G401 (cell line): ENCODE data around the gene GSTM4. TPM values are rescaled to one million over a fixed set of nuclear protein-coding genes. Genes with fewer than 3 reads are reported as not detected.
"Not testable (repeated sequence)": the region's sequence is repeated elsewhere in the genome, so short reads cannot be mapped to it uniquely, and the experiment has no call there.

Source experiments
- DNase-seq: peaks from one replicate; pipeline ENCODE4 v3.0.0-alpha.2; 2015; ENCODE audit warnings: low spot score
- in situ Hi-C: cut with HindIII; loops from 2 replicates; pipeline ENCODE4 v1.10.0; 2016; ENCODE audit warnings: low sequenced_read_pairs, mixed read lengths
- total RNA-seq: library from RNA; depleted of rRNA; stranded (reverse); fragments of >200 nt; shearing (Covaris generic); gene quantifications from 2 replicates; pipeline ENCODE4 v1.2.3, GENCODE V29; 2014

GSTM4 gene
- total RNA-seq, 1 experiment from 2014 or later, result 18.7 TPM

DNA sequence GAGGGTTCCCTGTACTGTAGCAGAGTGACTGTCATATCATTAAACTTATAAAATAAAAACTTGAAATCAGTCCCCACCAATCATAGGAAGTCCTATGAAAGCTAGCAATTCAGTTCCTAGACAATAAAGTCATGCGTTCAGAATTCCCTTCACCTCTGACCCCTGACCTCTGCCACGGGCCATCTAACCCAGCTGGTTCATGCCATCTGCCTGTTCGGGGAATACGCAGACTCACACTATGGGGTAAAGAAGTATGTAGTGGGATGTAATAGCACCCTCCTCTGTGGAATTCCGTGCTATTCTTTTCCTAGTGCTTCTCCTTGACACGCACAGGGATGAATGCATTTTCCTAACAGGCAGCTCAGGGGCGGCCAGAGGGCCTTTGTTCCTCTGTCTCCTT, 2.1 kb downstream of the GSTM4 start:
- no peak for DNase-seq
- in situ Hi-C loops, result no loop called here

DNA sequence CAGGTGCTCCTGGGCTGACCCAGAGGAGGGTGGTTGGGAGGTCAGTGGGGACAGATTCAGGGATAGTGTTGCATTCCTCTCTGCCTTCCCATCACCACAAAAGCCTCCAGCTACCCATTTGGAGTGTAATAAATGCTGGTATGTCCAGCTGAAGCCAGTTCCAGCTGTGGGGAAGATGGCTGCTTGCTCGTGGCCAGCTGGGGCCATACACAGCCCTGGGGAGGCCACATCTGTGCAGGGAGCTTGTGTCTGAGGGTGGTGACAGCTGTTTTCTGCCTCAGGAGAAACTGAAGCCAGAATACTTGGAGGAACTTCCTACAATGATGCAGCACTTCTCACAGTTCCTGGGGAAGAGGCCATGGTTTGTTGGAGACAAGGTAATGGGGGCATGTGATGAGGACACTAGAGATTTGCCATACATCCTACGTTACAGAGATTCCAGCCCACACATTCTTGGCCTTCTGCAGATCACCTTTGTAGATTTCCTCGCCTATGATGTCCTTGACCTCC, 2.7 kb downstream of the GSTM4 start:
- in situ Hi-C loops, result no loop called here
- DNase-seq, result no peak

DNA sequence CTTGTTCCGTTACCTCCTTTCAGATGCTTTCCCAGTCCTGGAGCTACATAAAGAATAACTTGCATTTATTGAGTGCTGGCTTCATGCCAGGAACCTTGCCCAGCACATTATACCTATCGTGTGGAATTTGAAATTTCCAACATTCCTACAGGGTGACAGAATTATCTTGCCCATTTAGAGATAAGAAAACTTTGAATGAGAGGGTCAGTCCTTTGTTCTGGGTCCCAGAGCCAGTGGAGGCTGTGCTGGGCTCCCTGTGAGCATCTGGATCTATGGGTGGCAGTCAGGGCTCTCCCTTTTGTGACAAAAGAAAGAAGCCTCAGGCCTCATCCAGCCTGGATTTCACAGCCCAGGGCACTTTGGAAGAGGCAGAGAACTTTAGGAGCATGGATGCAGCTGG, 3.2 kb downstream of the GSTM4 start:
- DNase-seq, result no peak
- in situ Hi-C loops, result no loop called here

DNA sequence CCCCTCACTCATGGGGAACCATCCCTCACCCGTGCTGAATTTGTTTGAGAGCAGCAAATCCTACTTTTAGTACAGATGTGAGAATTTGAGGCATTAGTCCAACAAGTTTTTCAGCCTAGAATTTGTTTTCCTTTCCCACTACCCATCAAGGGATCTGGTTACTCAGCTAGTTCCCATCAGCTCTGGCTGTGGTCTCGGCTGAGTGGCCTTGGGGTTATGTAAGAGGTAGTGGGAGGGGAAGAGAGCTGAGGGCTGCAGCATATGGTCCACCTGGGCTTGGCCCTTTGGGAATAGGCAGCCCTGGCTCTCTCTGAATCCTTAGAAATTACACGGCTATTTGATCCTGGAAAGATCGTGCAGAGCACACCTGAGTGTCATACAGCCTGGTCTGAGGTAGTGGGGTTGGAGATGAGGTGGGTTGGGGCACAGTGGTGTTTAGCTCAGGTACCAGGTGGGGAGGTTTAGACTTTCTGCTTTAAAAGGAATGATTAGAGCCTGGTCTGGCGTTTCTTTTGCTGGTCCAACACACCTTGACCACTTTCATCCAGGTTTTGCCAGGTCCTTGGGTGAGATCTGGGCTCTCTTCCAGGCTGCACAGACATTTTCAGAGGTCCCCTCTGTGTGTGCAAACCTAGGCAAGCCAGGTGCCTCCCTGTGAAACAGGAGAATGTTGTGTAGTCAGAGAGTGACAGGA, 4.2 kb downstream of the GSTM4 start:
- peak; percentile 93 for DNase-seq
- in situ Hi-C loops, result no loop called here

DNA sequence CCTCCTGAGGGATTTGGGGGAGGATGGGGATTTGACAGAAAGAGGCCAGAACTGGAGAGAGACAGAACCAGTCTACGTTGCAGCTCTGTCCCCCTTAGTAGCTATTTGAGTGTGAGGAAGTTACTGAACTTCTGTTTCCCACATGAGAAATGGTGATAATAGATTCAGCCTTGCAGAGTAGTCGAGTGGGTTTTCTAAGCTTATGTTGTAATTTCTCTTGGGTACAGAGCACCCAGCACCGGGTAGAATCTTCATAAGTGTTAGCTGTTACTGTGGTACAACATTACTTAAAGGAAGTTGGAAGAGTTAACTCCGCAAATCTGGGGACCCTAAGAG, 4.8 kb downstream of the GSTM4 start:
- in situ Hi-C loops, DNase-seq: not testable (repeated sequence)

DNA sequence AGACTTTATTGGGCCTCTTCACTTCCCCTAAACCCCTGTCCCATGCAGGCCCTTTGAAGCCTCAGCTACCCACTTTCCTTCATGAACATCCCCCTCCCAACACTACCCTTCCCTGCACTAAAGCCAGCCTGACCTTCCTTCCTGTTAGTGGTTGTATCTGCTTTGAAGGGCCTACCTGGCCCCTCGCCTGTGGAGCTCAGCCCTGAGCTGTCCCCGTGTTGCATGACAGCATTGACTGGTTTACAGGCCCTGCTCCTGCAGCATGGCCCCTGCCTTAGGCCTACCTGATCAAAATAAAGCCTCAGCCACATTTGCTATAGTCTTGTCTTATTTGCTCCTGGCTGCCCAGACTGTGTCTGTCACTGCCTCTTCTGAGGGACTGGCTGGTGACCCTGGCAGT, 5.5 kb downstream of the GSTM4 start:
- in situ Hi-C loops, result no loop called here

DNA sequence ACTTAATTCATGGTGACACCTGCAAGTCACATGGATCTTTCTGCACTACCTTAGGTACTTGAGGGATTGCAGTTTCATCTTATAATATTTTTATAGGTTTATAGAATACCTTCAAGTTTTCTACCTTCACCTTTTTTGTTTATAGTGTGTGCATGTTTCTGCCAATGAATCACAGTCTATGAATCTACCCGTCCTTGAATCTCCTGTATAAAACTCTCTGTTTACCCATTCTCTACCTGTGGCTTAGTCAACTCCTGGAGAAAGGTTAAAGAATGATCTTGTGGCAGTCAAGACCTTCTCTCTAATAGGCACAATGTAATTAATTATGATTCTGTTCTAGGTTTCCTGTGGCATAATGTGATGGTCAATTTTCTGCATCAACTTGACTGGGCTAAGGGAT, 8.8 kb downstream of the GSTM4 start:
- DNase-seq, result peak; percentile 0
- in situ Hi-C loops, result no loop called here

More for the DNA sequence above, 5.5 kb downstream of the GSTM4 start:
- DNase-seq, result no peak

DNA sequence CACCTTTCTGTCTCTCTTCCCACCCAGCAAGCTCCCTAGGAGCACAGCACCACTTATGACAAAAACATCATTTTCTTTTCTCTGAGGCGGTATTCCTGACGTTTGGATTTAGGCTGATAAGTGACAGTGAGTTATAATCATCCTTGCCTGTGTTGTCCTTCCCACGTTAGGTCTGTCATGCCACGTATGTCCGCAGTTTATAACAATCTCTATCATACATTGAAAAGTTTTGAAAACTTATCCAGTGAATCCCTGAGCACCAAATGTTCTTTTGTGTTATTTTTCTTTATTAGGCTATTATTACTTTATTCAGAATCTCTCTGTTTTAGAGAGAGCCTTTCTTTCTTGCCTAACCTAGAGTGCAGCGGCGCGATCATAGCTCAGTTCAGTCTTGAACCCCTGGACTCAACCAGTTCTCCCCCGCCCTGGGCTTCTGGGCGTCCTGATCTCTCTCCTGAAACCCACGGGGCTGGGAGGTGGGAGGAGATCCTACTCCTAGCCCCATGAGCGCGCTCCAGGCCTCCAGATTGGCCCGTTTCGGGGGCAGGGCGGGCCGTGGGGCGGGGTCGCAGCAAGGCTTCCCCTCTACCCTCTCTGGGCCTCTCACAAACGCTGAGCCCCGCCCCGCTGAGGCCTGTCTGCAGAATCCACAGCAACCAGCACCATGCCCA, 11.7 kb downstream of the GSTM4 start, which contains the start of gene GSTM2:
GSTM2 (plus strand) TSS at position 606 of the 671 bp plus-strand sequence; CDS start at position 665, 59 bp downstream.
- peak; percentile 53 for DNase-seq
- in situ Hi-C loops, result no loop called here

DNA sequence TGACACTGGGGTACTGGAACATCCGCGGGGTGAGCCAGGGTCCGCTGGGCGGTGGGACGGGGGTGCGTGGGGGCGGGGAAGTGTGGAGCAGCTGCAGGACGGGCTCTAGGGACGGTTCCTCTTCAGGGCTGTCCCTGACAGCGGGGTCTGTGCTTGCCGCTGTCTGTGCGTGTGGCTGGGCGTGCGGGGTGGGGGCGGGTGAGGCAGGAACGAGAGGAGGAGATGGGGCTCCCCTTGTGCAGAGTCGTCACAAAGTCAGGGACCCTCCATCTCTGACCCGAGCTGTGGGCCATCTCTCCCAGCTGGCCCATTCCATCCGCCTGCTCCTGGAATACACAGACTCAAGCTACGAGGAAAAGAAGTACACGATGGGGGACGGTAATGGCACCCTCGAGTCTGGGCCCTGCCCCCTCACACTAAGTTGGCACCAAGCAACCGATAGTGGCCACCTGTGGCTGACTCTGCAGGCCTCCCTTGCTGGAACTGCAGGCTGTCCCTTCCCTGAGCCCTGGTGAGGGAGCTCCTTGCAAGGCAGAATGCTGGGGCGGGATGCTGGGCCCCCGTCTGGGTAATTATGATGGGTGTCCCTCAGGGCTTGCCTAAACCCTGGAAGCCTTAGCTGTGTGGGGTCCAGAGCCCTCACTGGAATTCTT, 12.3 kb downstream of the GSTM4 start:
- in situ Hi-C loops, result no loop called here
- no peak for DNase-seq

DNA sequence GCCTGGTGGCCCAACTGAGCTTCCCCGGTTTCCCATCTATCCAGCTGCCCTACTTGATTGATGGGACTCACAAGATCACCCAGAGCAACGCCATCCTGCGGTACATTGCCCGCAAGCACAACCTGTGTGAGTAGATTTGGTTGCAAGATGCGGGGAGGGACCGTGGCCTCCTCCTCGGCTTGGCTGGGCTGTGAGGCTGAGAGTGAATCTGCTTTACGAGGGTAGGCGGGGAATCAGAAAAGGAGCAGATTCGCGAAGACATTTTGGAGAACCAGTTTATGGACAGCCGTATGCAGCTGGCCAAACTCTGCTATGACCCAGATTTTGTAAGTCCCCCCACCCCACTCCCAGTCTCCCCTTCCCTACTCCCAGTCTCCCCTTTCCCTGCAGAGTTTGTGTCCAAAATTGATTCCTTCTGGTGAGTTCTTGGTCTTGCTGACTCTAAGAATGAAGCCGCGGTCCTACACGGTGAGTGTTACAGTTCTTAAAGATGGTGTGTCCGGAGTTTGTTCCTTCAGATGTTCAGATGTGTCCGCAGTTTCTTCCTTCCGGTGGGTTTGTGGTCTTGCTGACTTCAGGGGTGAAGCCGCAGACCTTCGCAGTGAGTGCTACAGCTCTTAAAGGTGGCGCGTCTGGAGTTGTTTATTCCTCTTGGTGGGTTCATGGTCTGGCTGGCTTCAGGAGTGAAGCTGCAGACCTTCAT, 13.5 kb downstream of the GSTM4 start:
- no peak for DNase-seq
- in situ Hi-C loops, result no loop called here

DNA sequence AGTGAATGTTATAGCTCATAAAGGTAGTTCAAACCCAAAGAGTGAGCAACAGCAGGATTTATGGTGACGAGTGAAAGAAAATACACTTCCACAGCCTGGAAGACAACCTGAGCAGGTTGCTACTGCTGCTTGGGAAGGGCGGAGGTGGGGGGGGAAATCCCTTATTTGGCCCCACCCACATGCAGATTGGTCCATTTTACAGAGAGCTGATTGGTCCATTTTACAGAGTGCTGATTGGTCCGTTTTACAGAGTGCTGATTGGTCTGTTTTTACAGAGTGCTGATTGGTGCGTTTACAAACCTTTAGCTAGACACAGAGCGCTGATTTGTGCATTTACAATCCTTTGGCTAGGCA, 14.0 kb downstream of the GSTM4 start:
- DNase-seq, in situ Hi-C loops: not testable (repeated sequence)

DNA sequence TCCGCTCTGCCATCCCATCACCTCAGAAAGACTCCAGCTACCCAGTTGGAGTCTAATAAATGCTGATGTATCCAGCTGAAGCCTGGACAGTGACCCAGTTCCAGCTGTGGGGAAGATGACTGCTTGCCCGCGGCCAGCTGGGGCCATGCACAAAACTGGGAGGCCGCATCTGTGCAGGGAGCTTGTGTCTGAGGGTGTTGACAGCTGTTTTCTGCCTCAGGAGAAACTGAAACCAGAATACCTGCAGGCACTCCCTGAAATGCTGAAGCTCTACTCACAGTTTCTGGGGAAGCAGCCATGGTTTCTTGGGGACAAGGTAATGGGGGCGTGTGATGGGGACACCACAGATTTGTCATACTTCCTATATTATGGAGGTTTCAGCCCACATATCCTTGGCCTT, 15.2 kb downstream of the GSTM4 start:
- in situ Hi-C loops, result no loop called here
- no peak for DNase-seq

DNA sequence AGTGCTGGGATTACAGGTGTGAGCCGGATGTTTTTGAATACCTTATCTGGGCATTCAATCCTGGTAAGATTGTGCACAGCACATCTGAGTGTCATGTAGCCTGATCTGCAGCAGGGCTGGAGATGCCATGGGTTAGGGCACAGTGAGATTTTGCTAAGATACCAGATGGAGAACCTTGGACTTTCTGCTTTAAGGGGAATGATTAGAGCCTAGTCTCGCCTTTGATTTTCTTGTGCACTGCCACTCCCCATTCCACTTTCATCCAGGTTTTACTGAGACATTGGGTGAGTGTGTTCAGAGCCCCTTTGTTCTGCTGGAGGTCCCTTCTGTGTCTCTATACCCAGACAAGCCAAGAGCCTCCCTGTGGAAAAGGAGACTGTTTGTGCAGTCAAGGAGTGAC, 18.0 kb downstream of the GSTM4 start:
- in situ Hi-C loops, DNase-seq: not testable (repeated sequence)

DNA sequence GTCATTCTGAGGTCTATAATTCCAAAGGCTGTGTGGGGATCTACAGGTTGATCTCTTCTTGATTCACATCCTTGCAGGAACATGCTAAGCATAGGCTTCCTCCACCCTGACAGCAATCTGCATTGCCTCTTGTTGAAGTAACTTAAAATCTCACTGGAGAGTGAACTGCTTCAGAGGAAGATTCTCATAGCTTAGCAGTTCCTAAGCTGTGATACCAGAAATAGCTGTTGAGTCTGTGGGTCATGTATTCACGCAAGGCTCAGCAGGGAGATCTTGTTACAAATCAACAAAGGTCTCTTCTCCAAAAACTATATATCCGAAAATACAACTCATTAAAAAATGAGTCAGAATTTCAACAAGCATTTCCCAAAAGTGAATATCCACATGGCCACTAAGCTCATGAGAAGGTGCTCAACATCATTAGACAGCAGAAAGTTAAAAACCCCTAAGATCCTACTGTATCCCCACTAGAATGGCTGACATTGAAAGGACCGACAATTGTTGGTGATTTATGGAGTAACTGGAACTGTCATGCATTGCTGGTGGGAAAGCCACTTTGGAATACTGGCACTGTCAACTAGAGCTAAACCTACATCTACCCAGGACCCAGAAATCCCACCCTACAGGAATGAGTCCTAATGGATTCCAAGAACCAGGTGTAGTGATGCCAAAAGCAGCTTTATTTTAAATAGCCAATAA, 20.9 kb downstream of the GSTM4 start:
- DNase-seq, in situ Hi-C loops: not testable (repeated sequence)

DNA sequence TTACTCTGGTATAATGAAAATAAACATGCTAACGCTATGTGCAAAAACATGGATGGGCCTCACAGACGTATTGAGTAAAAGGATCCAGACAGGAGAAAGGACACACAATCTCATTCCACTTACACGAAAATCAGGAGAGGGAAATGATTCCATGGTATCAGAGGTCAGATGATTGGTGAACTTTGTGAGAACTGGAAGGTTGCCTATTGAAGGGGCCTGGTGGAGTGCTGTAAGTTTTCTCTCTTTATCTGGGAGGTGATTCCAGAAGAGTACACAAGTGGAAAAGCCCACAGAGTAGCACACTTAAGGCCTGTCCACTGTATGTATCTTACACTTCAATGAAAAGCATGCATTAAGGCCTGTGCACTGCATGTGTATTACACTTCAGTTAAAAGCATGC, 21.6 kb downstream of the GSTM4 start:
- in situ Hi-C loops, result no loop called here
- no peak for DNase-seq

DNA sequence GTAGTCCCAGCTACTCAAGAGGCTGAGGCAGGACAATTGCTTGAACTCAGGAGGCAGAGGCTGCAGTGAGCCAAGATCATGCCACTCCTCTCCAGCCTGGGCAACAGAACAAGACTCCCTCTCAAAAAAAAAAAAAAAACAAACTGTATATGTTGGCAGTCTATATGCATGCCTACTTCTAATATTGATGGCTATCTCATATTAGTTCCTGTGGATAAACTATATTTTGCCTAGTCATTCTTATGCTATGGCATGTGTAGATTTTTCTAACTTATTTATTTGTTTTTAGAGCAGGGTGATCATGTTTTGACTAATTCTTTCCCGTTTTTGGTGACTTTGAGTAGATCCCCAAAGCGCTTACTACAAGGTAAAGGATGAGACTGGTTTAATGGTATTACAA, 22.7 kb downstream of the GSTM4 start:
- in situ Hi-C loops, result not testable (repeated sequence)

DNA sequence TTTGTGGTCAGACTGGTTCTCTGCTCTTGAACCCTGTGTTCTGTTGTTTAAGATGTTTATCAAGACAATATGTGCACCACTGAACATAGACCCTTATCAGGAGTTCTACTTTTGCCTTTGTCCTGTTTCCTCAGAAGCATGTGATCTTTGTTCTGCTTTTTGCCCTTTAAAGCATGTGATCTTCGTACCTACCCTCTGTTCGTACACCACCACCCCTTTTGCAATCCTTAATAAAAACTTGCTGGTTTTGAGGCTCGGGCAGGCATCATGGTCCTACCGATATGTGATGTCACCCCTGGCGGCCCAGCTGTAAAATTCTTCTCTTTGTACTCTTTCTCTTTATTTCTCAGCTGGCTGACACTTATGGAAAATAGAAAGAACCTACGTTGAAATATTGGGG, 28.9 kb downstream of the GSTM4 start:
- in situ Hi-C loops, DNase-seq: not testable (repeated sequence)

More for the DNA sequence above, 22.7 kb downstream of the GSTM4 start:
- not testable (repeated sequence) for DNase-seq

DNA sequence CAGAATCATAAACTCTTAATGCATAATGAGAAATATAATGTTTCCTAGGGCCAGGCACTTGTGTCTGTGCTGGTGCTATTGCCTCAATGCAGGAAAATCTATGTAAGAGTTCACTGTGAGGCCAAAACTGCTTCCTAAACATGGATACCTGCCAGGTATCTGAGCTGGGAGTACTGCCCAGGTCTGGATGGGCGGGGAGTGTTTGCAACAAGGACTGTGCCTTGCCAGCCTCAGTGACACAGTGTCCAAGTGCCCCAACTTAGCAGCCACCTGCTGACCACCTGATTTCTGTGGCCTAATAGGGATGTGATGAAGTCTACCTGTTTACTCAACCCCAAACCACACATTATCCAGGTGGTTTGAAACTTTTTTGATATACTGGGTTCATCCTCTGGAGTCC, 29.5 kb downstream of the GSTM4 start:
- DNase-seq, in situ Hi-C loops: not testable (repeated sequence)

DNA sequence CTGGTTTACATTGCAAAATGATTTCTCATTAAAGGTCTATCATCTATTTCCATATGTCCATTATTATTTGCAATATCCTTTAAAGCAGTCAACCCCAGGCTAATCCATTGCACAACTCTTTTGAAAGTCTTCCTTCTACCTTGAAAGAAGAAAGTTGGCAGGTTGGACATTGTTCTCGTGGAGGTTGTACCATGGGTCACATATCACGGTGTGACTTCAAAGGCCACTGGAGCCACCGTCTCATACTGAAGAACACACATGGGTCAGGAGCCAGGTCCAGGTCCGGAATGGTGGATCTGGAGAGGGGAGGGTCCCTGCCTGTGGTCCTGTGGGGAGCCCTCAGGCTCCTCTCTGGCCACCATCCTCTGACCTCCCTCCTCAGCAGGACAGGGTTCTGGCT, 30.0 kb downstream of the GSTM4 start:
- in situ Hi-C loops, DNase-seq: not testable (repeated sequence)
